ENCODE data around the gene NEK7.
"Not testable (repeated sequence)": the region's sequence is repeated elsewhere in the genome, so short reads cannot be mapped to it uniquely, and the experiment has no call there.

Gene NEK7

GRCh38 chr1:198156745-198157240 is at the start of gene NEK7:
TSS of gene NEK7 (plus strand) at chr1:198156998. CDS start at chr1:198232581, 75,583 bp downstream.
- peak; percentile 64 for DNase-seq

GRCh38 chr1:198107091-198107501 is 49.7 kb upstream of the NEK7 start:
- DNase-seq = no peak

GRCh38 chr1:198108636-198109370 is 48.0 kb upstream of the NEK7 start:
- no peak for DNase-seq

- no peak for DNase-seq
Observed at GRCh38 chr1:198109371-198109715, 47.5 kb upstream of the NEK7 start.

- DNase-seq = no peak
Observed at GRCh38 chr1:198113342-198113750, 43.5 kb upstream of the NEK7 start.

GRCh38 chr1:198116069-198116468 is 40.7 kb upstream of the NEK7 start:
- DNase-seq = no peak

GRCh38 chr1:198116469-198116868 is 40.3 kb upstream of the NEK7 start:
- no peak for DNase-seq

- DNase-seq = no peak
Observed at GRCh38 chr1:198117267-198117666, 39.5 kb upstream of the NEK7 start.

- no peak for DNase-seq
Observed at GRCh38 chr1:198118134-198118533, 38.7 kb upstream of the NEK7 start.

- DNase-seq = no peak
Observed at GRCh38 chr1:198119906-198120305, 36.9 kb upstream of the NEK7 start.

GRCh38 chr1:198121056-198121826 is 35.6 kb upstream of the NEK7 start:
- DNase-seq = no peak

GRCh38 chr1:198122693-198123092 is 34.1 kb upstream of the NEK7 start:
- DNase-seq = no peak

GRCh38 chr1:198123133-198123532 is 33.7 kb upstream of the NEK7 start:
- DNase-seq = no peak

- DNase-seq = no peak
Observed at GRCh38 chr1:198124673-198125072, 32.1 kb upstream of the NEK7 start.

- no peak for DNase-seq
Observed at GRCh38 chr1:198125995-198126735, 30.6 kb upstream of the NEK7 start.

GRCh38 chr1:198128533-198128932 is 28.3 kb upstream of the NEK7 start:
- DNase-seq = no peak

- not testable (repeated sequence) for DNase-seq
Observed at GRCh38 chr1:198130053-198130452, 26.7 kb upstream of the NEK7 start.

GRCh38 chr1:198132060-198132781 is 24.6 kb upstream of the NEK7 start:
- DNase-seq = no peak

- no peak for DNase-seq
Observed at GRCh38 chr1:198134252-198134651, 22.5 kb upstream of the NEK7 start.

GRCh38 chr1:198135366-198135765 is 21.4 kb upstream of the NEK7 start:
- no peak for DNase-seq

- DNase-seq = no peak
Observed at GRCh38 chr1:198141668-198142351, 15.0 kb upstream of the NEK7 start.

- DNase-seq = no peak
Observed at GRCh38 chr1:198143797-198144196, 13.0 kb upstream of the NEK7 start.
